GM23248 (cell line): ENCODE data around the gene ZNF627.

Source experiments
- EZH2 ChIP-seq: fragments of 200-600 bp; sonication (generic); IDR thresholded peaks from 2 replicates; pipeline ENCODE4 v1.6.1; 2018; ENCODE audit warnings: antibody characterized with exemption, mild to moderate bottlenecking; ENCODE audit not compliant: insufficient read depth, poor library complexity, severe bottlenecking
- EZH2phosphoT487 ChIP-seq: fragments of 200-600 bp; sonication (generic); IDR thresholded peaks from 2 replicates; pipeline ENCODE4 v1.6.1; 2018; ENCODE audit warnings: antibody characterized with exemption, moderate library complexity, mild to moderate bottlenecking, low read depth; ENCODE audit not compliant: insufficient read depth

GRCh38 chr19:11597202-11598102, at the start of gene ZNF627:
- no peak for TF ChIP-seq EZH2phosphoT487
- no peak for TF ChIP-seq EZH2
